Measurements from ENCODE around the gene IFNK. TPM values are rescaled to one million over a fixed set of nuclear protein-coding genes. Genes with fewer than 3 reads are reported as not detected.

The IFNK gene
- total RNA-seq, 1 donor from 2014 or later: not detected

DNA sequence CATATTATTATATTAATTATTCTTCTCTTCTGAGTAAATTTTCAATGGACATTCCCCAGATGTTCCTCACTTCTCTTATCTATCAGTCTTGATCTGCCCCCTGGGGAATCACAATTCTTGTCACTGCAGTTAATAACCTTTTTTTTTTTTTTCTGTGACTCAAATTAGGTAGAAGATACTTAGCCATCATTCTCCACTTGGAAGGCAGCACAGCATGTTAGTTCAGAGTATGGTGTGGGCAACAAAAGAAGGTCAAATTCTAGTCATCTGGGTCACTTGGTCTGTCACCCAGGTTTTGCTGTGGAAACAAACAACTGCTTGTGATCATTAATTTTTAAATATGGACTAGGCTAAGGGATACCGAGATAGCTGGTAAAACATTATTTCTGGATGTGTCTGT lies 13.7 kb downstream of the IFNK start:
- H3K27me3 Mint-ChIP-seq: no peaks in the 10 kb centered on the region
- no peak for TF ChIP-seq CTCF (IDR thresholded peaks at IDR 0.05; ENCODE audit: unreplicated experiment)
- peaks cover 1% of the 10 kb centered on the region for H3K36me3 Mint-ChIP-seq (ENCODE audit: insufficient read depth)
- H3K4me1 Mint-ChIP-seq (ENCODE audit: low read depth): peaks cover 4% of the 10 kb centered on the region
- no peak overlapping the region for H3K4me3 Mint-ChIP-seq (ENCODE audit: low read depth)
- H3K9me3 Mint-ChIP-seq (ENCODE audit: low read depth): no peaks in the 10 kb centered on the region
- DNase-seq (ENCODE audit: low spot score, unreplicated experiment): no peak
- H3K27ac Mint-ChIP-seq: no peak overlapping the region

GRCh38 chr9:27538647-27539046 lies 14.6 kb downstream of the IFNK start:
- no peak for TF ChIP-seq CTCF (IDR thresholded peaks at IDR 0.05; ENCODE audit: unreplicated experiment)
- H3K4me1 Mint-ChIP-seq (ENCODE audit: low read depth): peaks cover 2% of the 10 kb centered on the region
- H3K27me3 Mint-ChIP-seq: no peaks in the 10 kb centered on the region
- H3K36me3 Mint-ChIP-seq (ENCODE audit: insufficient read depth): peaks cover 4% of the 10 kb centered on the region
- H3K27ac Mint-ChIP-seq: no peak overlapping the region
- no peak for DNase-seq (ENCODE audit: low spot score, unreplicated experiment)
- no peaks in the 10 kb centered on the region for H3K9me3 Mint-ChIP-seq (ENCODE audit: low read depth)
- no peak overlapping the region for H3K4me3 Mint-ChIP-seq (ENCODE audit: low read depth)

- H3K27ac Mint-ChIP-seq: no peak overlapping the region
- H3K4me3 Mint-ChIP-seq (ENCODE audit: low read depth): no peak overlapping the region
- no peaks in the 10 kb centered on the region for H3K4me1 Mint-ChIP-seq (ENCODE audit: low read depth)
- no peak for DNase-seq (ENCODE audit: low spot score, unreplicated experiment)
- peaks cover 8% of the 10 kb centered on the region for H3K36me3 Mint-ChIP-seq (ENCODE audit: insufficient read depth)
- H3K9me3 Mint-ChIP-seq (ENCODE audit: low read depth): no peaks in the 10 kb centered on the region
- no peak for TF ChIP-seq CTCF (IDR thresholded peaks at IDR 0.05; ENCODE audit: unreplicated experiment)
- H3K27me3 Mint-ChIP-seq: no peaks in the 10 kb centered on the region
Measured at GRCh38 chr9:27539479-27540441, 15.7 kb downstream of the IFNK start.

DNA sequence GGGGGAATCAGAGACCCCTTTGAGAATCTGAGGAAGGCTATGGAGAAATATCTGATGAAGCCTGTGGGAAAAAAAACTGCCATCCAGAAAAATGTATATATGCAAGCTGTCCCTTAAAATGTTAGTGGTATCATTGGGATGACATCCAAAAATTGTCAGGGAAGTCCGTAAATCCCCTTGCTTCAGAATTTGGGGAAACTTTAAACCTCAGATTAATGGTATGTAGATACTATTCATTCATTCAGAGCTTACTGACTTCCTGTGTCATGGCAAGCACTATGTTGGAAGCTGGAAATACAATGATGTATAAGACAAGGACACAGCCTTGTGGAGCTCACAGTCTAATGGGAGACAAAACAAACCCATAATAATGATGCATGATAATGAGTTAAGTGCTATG lies 16.4 kb downstream of the IFNK start:
- H3K4me3 Mint-ChIP-seq (ENCODE audit: low read depth): no peak overlapping the region
- peaks cover 8% of the 10 kb centered on the region for H3K36me3 Mint-ChIP-seq (ENCODE audit: insufficient read depth)
- H3K9me3 Mint-ChIP-seq (ENCODE audit: low read depth): no peaks in the 10 kb centered on the region
- H3K4me1 Mint-ChIP-seq (ENCODE audit: low read depth): no peaks in the 10 kb centered on the region
- no peak overlapping the region for H3K27ac Mint-ChIP-seq
- no peak for DNase-seq (ENCODE audit: low spot score, unreplicated experiment)
- TF ChIP-seq CTCF (IDR thresholded peaks at IDR 0.05; ENCODE audit: unreplicated experiment): no peak
- no peaks in the 10 kb centered on the region for H3K27me3 Mint-ChIP-seq

DNA sequence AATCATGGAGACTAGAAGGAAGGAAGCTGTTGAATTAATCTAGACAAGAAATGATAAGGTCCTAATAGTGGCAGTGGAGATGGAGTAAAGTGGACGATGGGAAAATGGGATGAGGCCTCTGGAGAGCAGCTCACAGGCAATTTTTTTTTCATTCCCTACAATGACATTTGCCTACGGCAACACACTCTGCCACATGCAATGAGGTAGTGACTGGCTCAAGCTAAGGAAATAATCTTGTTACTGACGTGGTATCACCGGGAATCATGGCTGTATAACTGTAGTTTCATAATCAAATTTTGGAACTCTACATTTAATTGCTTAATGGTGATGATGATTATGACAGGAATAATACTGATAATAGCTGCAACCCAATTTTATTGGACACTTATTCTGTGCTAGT lies 17.6 kb downstream of the IFNK start:
- H3K4me1 Mint-ChIP-seq (ENCODE audit: low read depth): no peaks in the 10 kb centered on the region
- peaks cover 8% of the 10 kb centered on the region for H3K36me3 Mint-ChIP-seq (ENCODE audit: insufficient read depth)
- no peak overlapping the region for H3K4me3 Mint-ChIP-seq (ENCODE audit: low read depth)

More for the DNA sequence above, 17.6 kb downstream of the IFNK start:
- Mint-ChIP-seq H3K27ac (no peak overlapping the region), H3K27me3 (no peaks in the 10 kb centered on the region), H3K9me3 (ENCODE audit: low read depth) (no peaks in the 10 kb centered on the region)
- no peak for TF ChIP-seq CTCF (IDR thresholded peaks at IDR 0.05; ENCODE audit: unreplicated experiment)
- DNase-seq (ENCODE audit: low spot score, unreplicated experiment): no peak
